HepG2 (cell line): ENCODE data around the gene MAN1A1. TPM values are rescaled to one million over a fixed set of nuclear protein-coding genes. Genes with fewer than 3 reads are reported as not detected.

Source experiments
- GATAD2A ChIP-seq: IDR thresholded peaks from 2 replicates; pipeline ENCODE4 v1.6.1; 2016
- KMT2A ChIP-seq: sonication (generic); formaldehyde crosslinking; IDR thresholded peaks from 2 replicates; pipeline ENCODE4 v1.4.0; 2020; ENCODE audit warnings: missing genetic modification reagents
- LCORL ChIP-seq, 2 experiments: fragments of 450-650 bp in 1 of 2; sonication (generic) in 1 of 2; formaldehyde crosslinking in 1 of 2; IDR thresholded peaks; 2 replicates each; pipeline versions ENCODE4 v1.5.0 to v1.6.1; 2017 to 2020; ENCODE audit warnings: antibody characterized with exemption in 1 of 2, missing genetic modification reagents in 1 of 2
- MED13 ChIP-seq: sonication (generic); formaldehyde crosslinking; IDR thresholded peaks from 2 replicates; pipeline ENCODE4 v1.5.0; 2020; ENCODE audit warnings: missing genetic modification reagents
- MXI1 ChIP-seq: IDR thresholded peaks from 3 replicates; pipeline ENCODE4 v1.6.1; 2012; ENCODE audit warnings: low read depth, low read length, inconsistent platforms, borderline replicate concordance
- MYC ChIP-seq: sonication (generic); formaldehyde crosslinking; IDR thresholded peaks from 2 replicates; pipeline ENCODE4 v1.9.0; 2021; ENCODE audit warnings: missing genetic modification reagents, borderline replicate concordance
- NCOA2 ChIP-seq: sonication (generic); formaldehyde crosslinking; IDR thresholded peaks from 2 replicates; pipeline ENCODE4 v1.8.0; 2022; ENCODE audit warnings: inconsistent platforms
- PHF21A ChIP-seq: sonication (generic); formaldehyde crosslinking; IDR thresholded peaks from 2 replicates; pipeline ENCODE4 v1.5.0; 2020; ENCODE audit warnings: mild to moderate bottlenecking, missing genetic modification reagents
- POGK ChIP-seq: sonication (generic); formaldehyde crosslinking; conservative IDR thresholded peaks from 2 replicates; pipeline ENCODE4 v1.8.0; 2022; ENCODE audit warnings: mild to moderate bottlenecking, moderate library complexity, missing genetic modification reagents
- SCMH1 ChIP-seq: sonication (generic); formaldehyde crosslinking; IDR thresholded peaks from 2 replicates; pipeline ENCODE4 v1.9.0; 2021; ENCODE audit warnings: missing genetic modification reagents, mild to moderate bottlenecking, borderline replicate concordance
- SIX4 ChIP-seq: sonication (generic); formaldehyde crosslinking; IDR thresholded peaks from 2 replicates; pipeline ENCODE4 v1.4.0; 2020; ENCODE audit warnings: missing genetic modification reagents
- TMF1 ChIP-seq: sonication (generic); formaldehyde crosslinking; IDR thresholded peaks from 2 replicates; pipeline ENCODE4 v1.8.1; 2022; ENCODE audit warnings: low read depth, missing genetic modification reagents
- YEATS4 ChIP-seq: sonication (generic); formaldehyde crosslinking; IDR thresholded peaks from 2 replicates; pipeline ENCODE4 v1.4.0; 2020; ENCODE audit warnings: missing genetic modification reagents, borderline replicate concordance
- ZBTB3 ChIP-seq: sonication (generic); formaldehyde crosslinking; IDR thresholded peaks from 2 replicates; pipeline ENCODE4 v1.4.0; 2020; ENCODE audit warnings: low read depth, mild to moderate bottlenecking, moderate library complexity, missing genetic modification reagents, borderline replicate concordance
- ZNF331 ChIP-seq: sonication (generic); formaldehyde crosslinking; IDR thresholded peaks from 2 replicates; pipeline ENCODE4 v1.4.0; 2020; ENCODE audit warnings: missing genetic modification reagents
- ZNF350 ChIP-seq: sonication (generic); formaldehyde crosslinking; IDR thresholded peaks from 2 replicates; pipeline ENCODE4 v1.4.0; 2020; ENCODE audit warnings: mild to moderate bottlenecking, low read depth, missing genetic modification reagents, borderline replicate concordance
- ZNF510 ChIP-seq: sonication (generic); formaldehyde crosslinking; IDR thresholded peaks from 2 replicates; pipeline ENCODE4 v1.4.0; 2020; ENCODE audit warnings: low read depth, mild to moderate bottlenecking, missing genetic modification reagents
- polyA plus RNA-seq, 8 experiments: library from polyadenylated mRNA; depleted of rRNA in 3 of 8; stranded (reverse) in 7 of 8; unstranded in 1 of 8; fragments of >200 nt; fragmentation: Illumina TruSeq in 4 of 8; extraction: Trizol in 4 of 8; gene quantifications; 2 replicates each; pipeline versions ENCODE4 v1.2.1 to v1.2.3, GENCODE V29; 2011 to 2016; ENCODE audit warnings: low read depth in 4 of 8, missing spikeins in 1 of 8, mixed read lengths in 1 of 8; ENCODE audit not compliant: insufficient read depth in 1 of 8
- total RNA-seq, 5 experiments: library from RNA; depleted of rRNA; stranded (reverse); fragments of >200 nt; fragmentation: Illumina TruSeq; extraction: Trizol; gene quantifications; 2 replicates each; pipeline ENCODE4 v1.2.3, GENCODE V29; 2016; ENCODE audit warnings: low read depth in 1 of 5
- TF ChIP-seq, protein P1 (sequence below): sonication (generic); formaldehyde crosslinking; IDR thresholded peaks from 2 replicates; pipeline ENCODE4 v1.9.0; 2021; ENCODE audit warnings: mild to moderate bottlenecking, missing genetic modification reagents
- TF ChIP-seq, protein P2 (sequence below): sonication (generic); formaldehyde crosslinking; IDR thresholded peaks from 2 replicates; pipeline ENCODE4 v1.9.0; 2021; ENCODE audit warnings: missing genetic modification reagents, borderline replicate concordance

The MAN1A1 gene
- total and polyA plus RNA-seq, 2 of the 13 experiments (the other 11 are each of a cell fraction or from before 2014, with no cell fraction given): 156 to 236 TPM

- peak; percentile 85; the same call in 1 of the 2 replicates for TF ChIP-seq ZNF331 (CRISPR knock-in tag)
- TF ChIP-seq GATAD2A (CRISPR knock-in tag): peak; percentile 97
- no peak for TF ChIP-seq TMF1 (CRISPR knock-in tag)
- TF ChIP-seq ZNF510 (CRISPR knock-in tag): no peak
- TF ChIP-seq PHF21A: peak; percentile 93
- TF ChIP-seq MED13: peak; percentile 94
- TF ChIP-seq MXI1: peak; percentile 88
- TF ChIP-seq ZNF350: peak; percentile 10; the same call in 1 of the 2 replicates
- TF ChIP-seq, protein P1, sequence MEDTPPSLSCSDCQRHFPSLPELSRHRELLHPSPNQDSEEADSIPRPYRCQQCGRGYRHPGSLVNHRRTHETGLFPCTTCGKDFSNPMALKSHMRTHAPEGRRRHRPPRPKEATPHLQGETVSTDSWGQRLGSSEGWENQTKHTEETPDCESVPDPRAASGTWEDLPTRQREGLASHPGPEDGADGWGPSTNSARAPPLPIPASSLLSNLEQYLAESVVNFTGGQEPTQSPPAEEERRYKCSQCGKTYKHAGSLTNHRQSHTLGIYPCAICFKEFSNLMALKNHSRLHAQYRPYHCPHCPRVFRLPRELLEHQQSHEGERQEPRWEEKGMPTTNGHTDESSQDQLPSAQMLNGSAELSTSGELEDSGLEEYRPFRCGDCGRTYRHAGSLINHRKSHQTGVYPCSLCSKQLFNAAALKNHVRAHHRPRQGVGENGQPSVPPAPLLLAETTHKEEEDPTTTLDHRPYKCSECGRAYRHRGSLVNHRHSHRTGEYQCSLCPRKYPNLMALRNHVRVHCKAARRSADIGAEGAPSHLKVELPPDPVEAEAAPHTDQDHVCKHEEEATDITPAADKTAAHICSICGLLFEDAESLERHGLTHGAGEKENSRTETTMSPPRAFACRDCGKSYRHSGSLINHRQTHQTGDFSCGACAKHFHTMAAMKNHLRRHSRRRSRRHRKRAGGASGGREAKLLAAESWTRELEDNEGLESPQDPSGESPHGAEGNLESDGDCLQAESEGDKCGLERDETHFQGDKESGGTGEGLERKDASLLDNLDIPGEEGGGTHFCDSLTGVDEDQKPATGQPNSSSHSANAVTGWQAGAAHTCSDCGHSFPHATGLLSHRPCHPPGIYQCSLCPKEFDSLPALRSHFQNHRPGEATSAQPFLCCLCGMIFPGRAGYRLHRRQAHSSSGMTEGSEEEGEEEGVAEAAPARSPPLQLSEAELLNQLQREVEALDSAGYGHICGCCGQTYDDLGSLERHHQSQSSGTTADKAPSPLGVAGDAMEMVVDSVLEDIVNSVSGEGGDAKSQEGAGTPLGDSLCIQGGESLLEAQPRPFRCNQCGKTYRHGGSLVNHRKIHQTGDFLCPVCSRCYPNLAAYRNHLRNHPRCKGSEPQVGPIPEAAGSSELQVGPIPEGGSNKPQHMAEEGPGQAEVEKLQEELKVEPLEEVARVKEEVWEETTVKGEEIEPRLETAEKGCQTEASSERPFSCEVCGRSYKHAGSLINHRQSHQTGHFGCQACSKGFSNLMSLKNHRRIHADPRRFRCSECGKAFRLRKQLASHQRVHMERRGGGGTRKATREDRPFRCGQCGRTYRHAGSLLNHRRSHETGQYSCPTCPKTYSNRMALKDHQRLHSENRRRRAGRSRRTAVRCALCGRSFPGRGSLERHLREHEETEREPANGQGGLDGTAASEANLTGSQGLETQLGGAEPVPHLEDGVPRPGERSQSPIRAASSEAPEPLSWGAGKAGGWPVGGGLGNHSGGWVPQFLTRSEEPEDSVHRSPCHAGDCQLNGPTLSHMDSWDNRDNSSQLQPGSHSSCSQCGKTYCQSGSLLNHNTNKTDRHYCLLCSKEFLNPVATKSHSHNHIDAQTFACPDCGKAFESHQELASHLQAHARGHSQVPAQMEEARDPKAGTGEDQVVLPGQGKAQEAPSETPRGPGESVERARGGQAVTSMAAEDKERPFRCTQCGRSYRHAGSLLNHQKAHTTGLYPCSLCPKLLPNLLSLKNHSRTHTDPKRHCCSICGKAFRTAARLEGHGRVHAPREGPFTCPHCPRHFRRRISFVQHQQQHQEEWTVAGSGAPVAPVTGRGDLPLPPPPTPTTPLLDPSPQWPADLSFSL (CRISPR knock-in tag): peak; percentile 54; the same call in 1 of the 2 replicates
- TF ChIP-seq YEATS4 (CRISPR knock-in tag): peak; percentile 16; the same call in 1 of the 2 replicates
- TF ChIP-seq NCOA2: peak; percentile 98
- TF ChIP-seq KMT2A (CRISPR knock-in tag): peak; percentile 56; the same call in 1 of the 2 replicates
- TF ChIP-seq SCMH1 (CRISPR knock-in tag): no peak
- no peak for TF ChIP-seq POGK (CRISPR knock-in tag)
- 0 out of 2 replicates have a peak, but pooled peaks have one; percentile 85 for TF ChIP-seq ZBTB3
- TF ChIP-seq, protein P2, sequence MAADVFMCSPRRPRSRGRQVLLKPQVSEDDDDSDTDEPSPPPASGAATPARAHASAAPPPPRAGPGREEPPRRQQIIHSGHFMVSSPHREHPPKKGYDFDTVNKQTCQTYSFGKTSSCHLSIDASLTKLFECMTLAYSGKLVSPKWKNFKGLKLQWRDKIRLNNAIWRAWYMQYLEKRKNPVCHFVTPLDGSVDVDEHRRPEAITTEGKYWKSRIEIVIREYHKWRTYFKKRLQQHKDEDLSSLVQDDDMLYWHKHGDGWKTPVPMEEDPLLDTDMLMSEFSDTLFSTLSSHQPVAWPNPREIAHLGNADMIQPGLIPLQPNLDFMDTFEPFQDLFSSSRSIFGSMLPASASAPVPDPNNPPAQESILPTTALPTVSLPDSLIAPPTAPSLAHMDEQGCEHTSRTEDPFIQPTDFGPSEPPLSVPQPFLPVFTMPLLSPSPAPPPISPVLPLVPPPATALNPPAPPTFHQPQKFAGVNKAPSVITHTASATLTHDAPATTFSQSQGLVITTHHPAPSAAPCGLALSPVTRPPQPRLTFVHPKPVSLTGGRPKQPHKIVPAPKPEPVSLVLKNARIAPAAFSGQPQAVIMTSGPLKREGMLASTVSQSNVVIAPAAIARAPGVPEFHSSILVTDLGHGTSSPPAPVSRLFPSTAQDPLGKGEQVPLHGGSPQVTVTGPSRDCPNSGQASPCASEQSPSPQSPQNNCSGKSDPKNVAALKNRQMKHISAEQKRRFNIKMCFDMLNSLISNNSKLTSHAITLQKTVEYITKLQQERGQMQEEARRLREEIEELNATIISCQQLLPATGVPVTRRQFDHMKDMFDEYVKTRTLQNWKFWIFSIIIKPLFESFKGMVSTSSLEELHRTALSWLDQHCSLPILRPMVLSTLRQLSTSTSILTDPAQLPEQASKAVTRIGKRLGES (CRISPR knock-in tag): 0 out of 2 replicates have a peak, but pooled peaks have one; percentile 25
- peak; percentile 69; the same call in 1 of the 2 replicates for TF ChIP-seq LCORL (IDR thresholded peaks at IDR 0.05)
- TF ChIP-seq LCORL (CRISPR knock-in tag; IDR thresholded peaks at IDR 0.05): peak; percentile 86
- peak; percentile 92 for TF ChIP-seq SIX4 (CRISPR knock-in tag)
- peak; percentile 31; the same call in 1 of the 2 replicates for TF ChIP-seq MYC (CRISPR knock-in tag)
Observed at GRCh38 chr6:119347466-119348095, 2.0 kb downstream of the MAN1A1 start (continued).
